Measurements from ENCODE around the gene CALU.

- TF ChIP-seq FOXK2 (IDR thresholded peaks at IDR 0.05) (no peak), L3MBTL2 (conservative IDR thresholded peaks at IDR 0.05) (no peak), PKNOX1 (IDR thresholded peaks at IDR 0.05) (no peak), FOXA1 (IDR thresholded peaks at IDR 0.05) (no peak), TARDBP (IDR thresholded peaks at IDR 0.05) (no peak), HDGF (IDR thresholded peaks at IDR 0.05; ENCODE audit: borderline replicate concordance) (no peak), LEF1 (IDR thresholded peaks at IDR 0.05; ENCODE audit: borderline replicate concordance) (no peak), FOXM1 (IDR thresholded peaks at IDR 0.05; ENCODE audit: borderline replicate concordance) (no peak), CTBP1 (IDR thresholded peaks at IDR 0.05; ENCODE audit: borderline replicate concordance) (no peak), ELF4 (IDR thresholded peaks at IDR 0.05) (no peak), BHLHE40 (IDR thresholded peaks at IDR 0.05; ENCODE audit: borderline replicate concordance) (no peak)
These were observed 4.1 kb downstream of the CALU start for GRCh38 chr7:128743112-128743772.
